SK-N-SH treated with all-trans-retinoic acid at 6 μM for 48 hours (cell line): Measurements from ENCODE around the gene CNTFR.

ENCODE experiments used
- BACH2 ChIP-seq: fragments of 250-450 bp; sonication (Bioruptor Pico); IDR thresholded peaks from 2 replicates; pipeline ENCODE4 v1.9.0; 2021; ENCODE audit warnings: mild to moderate bottlenecking, borderline replicate concordance
- OSR1 ChIP-seq: fragments of 250-450 bp; sonication (Bioruptor Pico); IDR thresholded peaks from 2 replicates; pipeline ENCODE4 v1.8.0; 2022; ENCODE audit warnings: moderate library complexity, mild to moderate bottlenecking, inconsistent platforms
- POU6F1 ChIP-seq: fragments of 250-450 bp; sonication (Bioruptor Pico); IDR thresholded peaks from 2 replicates; pipeline ENCODE4 v1.8.0; 2021; ENCODE audit warnings: low read depth, mild to moderate bottlenecking, moderate library complexity, borderline replicate concordance

- TF ChIP-seq POU6F1 (CRISPR knock-in tag) (no peak), OSR1 (CRISPR knock-in tag) (no peak), BACH2 (CRISPR knock-in tag) (no peak)
Observed at GRCh38 chr9:34575241-34575640, 14.3 kb downstream of the CNTFR start.
